ENCODE results near the gene RSPH4A. TPM values are rescaled to one million over a fixed set of nuclear protein-coding genes. Genes with fewer than 3 reads are reported as not detected.
"Not testable (repeated sequence)": the region's sequence is repeated elsewhere in the genome, so short reads cannot be mapped to it uniquely, and the experiment has no call there.

Gene RSPH4A
- total RNA-seq, 1 donor from 2014 or later, result 6.3 TPM

DNA sequence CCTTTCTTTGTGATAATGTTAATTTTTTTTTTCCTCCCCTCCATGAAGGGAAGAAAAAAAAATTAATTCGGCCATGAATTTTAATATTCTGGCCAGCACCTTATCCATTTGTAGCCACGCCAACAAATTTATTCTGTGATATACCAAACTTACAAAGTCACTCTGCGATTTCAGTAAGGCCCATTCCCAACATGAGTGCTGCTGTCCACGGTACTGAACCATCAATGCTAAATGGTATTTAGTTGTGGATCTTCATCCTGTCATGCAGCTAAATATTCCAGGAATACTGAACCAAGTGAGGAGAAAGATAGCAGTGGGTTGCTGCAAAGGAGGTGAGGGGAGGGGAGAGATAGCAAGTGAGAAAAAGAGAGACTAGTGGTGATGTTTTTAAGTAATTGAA, 19.5 kb upstream of the RSPH4A start:
- Mint-ChIP-seq H3K9me3 (ENCODE audit: low read depth) (no peaks in the 10 kb centered on the region), H3K27me3 (no peaks in the 10 kb centered on the region), H3K27ac (no peak overlapping the region), H3K4me3 (ENCODE audit: low read depth) (no peak overlapping the region), H3K36me3 (ENCODE audit: insufficient read depth) (peaks cover 16% of the 10 kb centered on the region), H3K4me1 (ENCODE audit: low read depth) (no peaks in the 10 kb centered on the region)
- DNase-seq (ENCODE audit: low spot score, unreplicated experiment), result no peak
- TF ChIP-seq, protein P1, sequence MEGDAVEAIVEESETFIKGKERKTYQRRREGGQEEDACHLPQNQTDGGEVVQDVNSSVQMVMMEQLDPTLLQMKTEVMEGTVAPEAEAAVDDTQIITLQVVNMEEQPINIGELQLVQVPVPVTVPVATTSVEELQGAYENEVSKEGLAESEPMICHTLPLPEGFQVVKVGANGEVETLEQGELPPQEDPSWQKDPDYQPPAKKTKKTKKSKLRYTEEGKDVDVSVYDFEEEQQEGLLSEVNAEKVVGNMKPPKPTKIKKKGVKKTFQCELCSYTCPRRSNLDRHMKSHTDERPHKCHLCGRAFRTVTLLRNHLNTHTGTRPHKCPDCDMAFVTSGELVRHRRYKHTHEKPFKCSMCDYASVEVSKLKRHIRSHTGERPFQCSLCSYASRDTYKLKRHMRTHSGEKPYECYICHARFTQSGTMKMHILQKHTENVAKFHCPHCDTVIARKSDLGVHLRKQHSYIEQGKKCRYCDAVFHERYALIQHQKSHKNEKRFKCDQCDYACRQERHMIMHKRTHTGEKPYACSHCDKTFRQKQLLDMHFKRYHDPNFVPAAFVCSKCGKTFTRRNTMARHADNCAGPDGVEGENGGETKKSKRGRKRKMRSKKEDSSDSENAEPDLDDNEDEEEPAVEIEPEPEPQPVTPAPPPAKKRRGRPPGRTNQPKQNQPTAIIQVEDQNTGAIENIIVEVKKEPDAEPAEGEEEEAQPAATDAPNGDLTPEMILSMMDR (IDR thresholded peaks at IDR 0.05; ENCODE audit: unreplicated experiment), result no peak

DNA sequence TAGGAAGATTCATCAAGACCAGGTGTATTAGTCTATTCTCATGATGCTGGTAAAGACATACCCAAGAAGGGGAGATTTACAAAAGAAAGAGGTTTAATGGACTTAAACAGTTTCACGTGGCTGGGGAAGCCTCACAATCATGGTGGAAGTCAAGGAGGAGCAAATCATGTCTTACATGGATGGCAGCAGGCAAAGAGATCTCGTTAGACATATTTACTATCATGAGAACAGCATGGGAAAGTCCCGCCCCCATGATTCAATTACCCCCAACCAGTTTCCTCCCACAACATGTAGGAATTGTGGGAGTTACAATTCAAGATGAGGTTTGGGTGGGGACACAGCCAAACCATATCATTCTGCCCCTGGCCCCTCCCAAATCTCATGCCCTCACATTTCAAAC, 12.4 kb upstream of the RSPH4A start:
- not testable (repeated sequence) for H3K4me1 Mint-ChIP-seq (ENCODE audit: low read depth); DNase-seq (ENCODE audit: low spot score, unreplicated experiment); H3K27me3 Mint-ChIP-seq; H3K36me3 Mint-ChIP-seq (ENCODE audit: insufficient read depth); H3K27ac Mint-ChIP-seq; H3K4me3 Mint-ChIP-seq (ENCODE audit: low read depth)
- H3K9me3 Mint-ChIP-seq (ENCODE audit: low read depth), result peaks cover 14% of the 10 kb centered on the region

DNA sequence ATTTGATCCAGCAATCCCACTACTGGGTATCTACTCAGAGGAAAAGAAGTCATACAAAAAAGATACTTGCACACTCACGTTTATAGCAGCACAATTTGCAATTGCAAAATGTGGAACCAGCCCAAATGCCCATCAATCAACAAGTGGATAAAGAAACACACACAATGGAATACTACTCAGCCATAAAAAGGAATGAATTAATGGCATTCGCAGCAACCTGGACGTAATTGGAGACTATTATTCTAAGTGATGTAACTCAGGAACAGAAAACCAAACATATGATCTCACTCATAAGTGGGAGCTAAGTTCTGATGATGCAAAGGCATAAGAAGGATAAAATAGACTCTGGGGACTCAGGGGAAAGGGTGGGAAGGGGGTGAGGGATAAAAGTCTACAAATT, 11.4 kb upstream of the RSPH4A start:
- H3K4me1 Mint-ChIP-seq (ENCODE audit: low read depth); H3K4me3 Mint-ChIP-seq (ENCODE audit: low read depth); H3K27ac Mint-ChIP-seq; DNase-seq (ENCODE audit: low spot score, unreplicated experiment); H3K27me3 Mint-ChIP-seq; H3K36me3 Mint-ChIP-seq (ENCODE audit: insufficient read depth): not testable (repeated sequence)
- H3K9me3 Mint-ChIP-seq (ENCODE audit: low read depth), result peaks cover 14% of the 10 kb centered on the region

DNA sequence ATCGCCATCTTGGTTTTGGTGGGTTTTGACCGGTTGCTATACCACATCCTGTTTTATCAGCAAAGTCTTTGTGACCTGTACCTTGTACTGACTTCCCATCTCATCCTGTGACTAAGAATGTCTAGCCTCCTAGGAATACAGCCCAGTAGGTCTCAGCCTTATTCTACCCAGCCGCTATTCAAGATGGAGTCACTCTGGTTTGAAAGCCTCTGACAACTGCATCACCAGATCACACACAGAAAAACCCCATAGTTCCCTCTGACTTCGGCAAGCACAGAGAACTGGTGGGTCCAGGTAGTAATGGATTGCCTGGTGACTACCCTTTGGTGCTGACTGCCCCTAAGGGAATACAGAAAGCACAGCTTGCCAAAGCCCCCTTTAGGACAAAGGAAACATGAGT, 10.3 kb upstream of the RSPH4A start:
- no peak for DNase-seq (ENCODE audit: low spot score, unreplicated experiment)
- Mint-ChIP-seq H3K9me3 (ENCODE audit: low read depth) (peaks cover 14% of the 10 kb centered on the region), H3K36me3 (ENCODE audit: insufficient read depth) (peaks cover 7% of the 10 kb centered on the region), H3K27me3 (no peaks in the 10 kb centered on the region), H3K27ac (no peak overlapping the region), H3K4me1 (ENCODE audit: low read depth) (no peaks in the 10 kb centered on the region), H3K4me3 (ENCODE audit: low read depth) (no peak overlapping the region)
- TF ChIP-seq, protein P1 (IDR thresholded peaks at IDR 0.05; ENCODE audit: unreplicated experiment), result no peak

DNA sequence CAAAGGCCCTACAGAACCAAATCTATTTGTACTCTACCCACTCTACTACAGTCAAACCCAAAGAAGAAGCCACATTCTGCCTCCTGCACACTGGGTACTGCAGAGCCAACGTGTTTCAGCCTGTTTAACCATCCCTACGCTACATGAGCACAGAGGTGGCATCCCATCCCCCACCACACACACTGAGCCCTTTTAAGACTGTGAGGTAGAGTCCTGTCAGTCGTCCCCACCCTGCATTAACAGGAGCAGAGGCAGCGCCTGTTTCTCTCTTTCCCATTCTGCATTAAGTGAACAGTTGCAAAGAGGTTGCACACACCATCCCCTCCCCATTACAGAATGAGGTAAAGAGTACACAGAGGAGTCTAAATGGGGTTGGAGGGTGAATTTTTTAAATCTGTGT, 5.2 kb upstream of the RSPH4A start:
- H3K27me3 Mint-ChIP-seq, result no peaks in the 10 kb centered on the region
- DNase-seq (ENCODE audit: low spot score, unreplicated experiment), result no peak
- H3K27ac Mint-ChIP-seq, result no peak overlapping the region
- H3K9me3 Mint-ChIP-seq (ENCODE audit: low read depth), result no peaks in the 10 kb centered on the region
- H3K4me3 Mint-ChIP-seq (ENCODE audit: low read depth), result no peak overlapping the region
- peaks cover 1% of the 10 kb centered on the region for H3K4me1 Mint-ChIP-seq (ENCODE audit: low read depth)
- TF ChIP-seq, protein P1 (IDR thresholded peaks at IDR 0.05; ENCODE audit: unreplicated experiment), result no peak
- H3K36me3 Mint-ChIP-seq (ENCODE audit: insufficient read depth), result peaks cover 2% of the 10 kb centered on the region

DNA sequence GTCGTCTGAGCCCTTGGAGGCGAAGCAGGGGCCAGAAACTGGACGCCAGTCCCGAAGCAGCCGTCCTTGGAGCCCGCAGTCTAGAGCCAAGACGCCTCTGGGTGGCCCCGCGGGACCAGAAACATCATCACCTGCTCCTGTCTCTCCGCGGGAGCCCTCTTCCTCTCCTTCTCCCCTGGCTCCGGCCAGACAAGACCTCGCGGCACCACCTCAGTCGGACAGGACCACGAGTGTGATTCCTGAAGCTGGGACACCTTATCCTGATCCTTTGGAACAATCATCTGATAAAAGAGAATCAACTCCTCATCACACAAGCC, 416 bp downstream of the RSPH4A start:
- no peak for DNase-seq (ENCODE audit: low spot score, unreplicated experiment)
- peak overlapping the region; percentile 91 for H3K4me3 Mint-ChIP-seq (ENCODE audit: low read depth)
- peaks cover 14% of the 10 kb centered on the region for H3K4me1 Mint-ChIP-seq (ENCODE audit: low read depth)
- H3K9me3 Mint-ChIP-seq (ENCODE audit: low read depth), result no peaks in the 10 kb centered on the region
- TF ChIP-seq, protein P1 (IDR thresholded peaks at IDR 0.05; ENCODE audit: unreplicated experiment), result no peak
- no peaks in the 10 kb centered on the region for H3K27me3 Mint-ChIP-seq
- H3K36me3 Mint-ChIP-seq (ENCODE audit: insufficient read depth), result peaks cover 2% of the 10 kb centered on the region
- peak overlapping the region; percentile 76 for H3K27ac Mint-ChIP-seq
